Femur (tissue), 1 donor: ENCODE data around the gene ADGRF1.
"Not testable (repeated sequence)": the region's sequence is repeated elsewhere in the genome, so short reads cannot be mapped to it uniquely, and the experiment has no call there.

Source experiments
- DNase-seq: peaks from one replicate; pipeline ENCODE4 v3.0.0-alpha.2; 2017

Gene ADGRF1

DNA sequence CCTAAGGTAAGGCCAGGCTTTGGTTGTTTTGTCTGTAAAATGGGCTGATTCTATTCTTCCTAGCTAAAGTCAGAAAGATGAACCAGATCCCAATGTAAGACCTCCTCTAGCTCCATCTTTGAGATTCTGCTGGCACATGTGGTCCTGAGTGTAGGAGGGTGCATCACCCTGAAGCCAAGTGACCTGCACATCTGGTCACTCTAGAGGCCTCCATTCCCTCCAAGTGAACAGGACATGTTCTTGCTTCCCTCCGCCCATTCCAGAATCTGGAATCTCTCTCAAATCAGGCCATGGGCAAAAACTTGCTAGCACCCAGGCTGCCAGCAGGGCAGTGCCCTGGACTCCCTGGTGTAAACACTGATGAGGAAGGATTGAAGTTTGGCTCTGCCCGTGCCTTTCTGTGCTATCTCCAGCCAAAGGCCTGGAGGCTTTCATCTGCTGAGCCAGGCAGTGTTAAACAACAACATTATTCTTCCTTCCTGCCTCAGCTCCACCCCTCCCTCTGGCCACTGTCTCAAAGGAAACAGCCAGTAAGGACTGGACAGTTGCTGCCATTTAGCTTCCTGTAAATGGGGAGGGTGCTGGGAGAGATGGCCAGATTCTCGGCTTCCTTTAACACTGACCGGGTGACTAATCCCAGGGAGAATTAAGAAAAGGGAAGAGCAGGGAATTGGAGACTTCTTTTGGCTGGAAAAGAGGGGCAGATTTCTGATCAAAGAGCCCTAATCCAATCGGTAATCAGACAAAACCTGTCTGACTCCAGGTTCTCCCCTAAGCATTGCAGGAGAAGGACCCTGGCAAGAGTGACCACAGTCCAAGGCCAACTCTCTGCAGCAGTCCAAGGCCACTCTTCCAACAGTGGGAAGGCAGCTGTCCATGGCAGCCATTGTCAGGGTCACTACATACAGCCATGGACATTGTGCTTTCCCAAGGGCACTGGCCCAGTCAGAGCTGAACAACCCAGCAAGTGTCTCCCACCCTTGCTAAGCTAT lies 19.5 kb upstream of the ADGRF1 start:
- no peak for DNase-seq

DNA sequence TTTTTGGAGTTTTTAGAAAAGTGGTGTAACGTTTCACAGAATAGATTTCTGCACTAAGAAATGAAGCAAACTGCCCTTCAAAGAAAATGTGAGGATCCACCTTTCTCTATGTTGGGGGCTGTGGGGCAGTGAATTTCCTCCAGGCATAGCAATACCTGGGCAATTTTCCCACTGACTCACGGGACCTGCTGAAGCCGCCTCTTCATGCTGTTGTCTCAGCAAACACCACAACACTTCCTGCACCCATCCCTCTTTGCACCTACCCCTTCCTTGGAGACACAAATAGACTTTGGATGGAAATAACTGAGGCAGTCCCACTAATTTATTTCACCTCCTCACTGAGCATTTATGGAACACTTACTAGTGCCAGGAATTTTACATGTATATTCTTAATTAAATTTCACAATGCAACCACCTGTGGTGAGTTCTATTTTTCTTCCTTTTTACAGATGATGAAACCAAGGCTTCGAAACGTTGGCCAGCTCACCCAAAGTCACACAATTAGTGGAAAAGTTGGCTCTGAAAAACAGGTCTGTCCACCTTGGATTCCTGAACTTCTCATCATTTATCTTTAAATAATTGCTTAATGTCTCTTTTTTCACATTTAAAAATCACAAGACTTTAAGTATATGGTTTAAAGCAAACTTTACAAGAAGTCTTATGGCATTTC lies 17.2 kb upstream of the ADGRF1 start:
- DNase-seq = no peak

DNA sequence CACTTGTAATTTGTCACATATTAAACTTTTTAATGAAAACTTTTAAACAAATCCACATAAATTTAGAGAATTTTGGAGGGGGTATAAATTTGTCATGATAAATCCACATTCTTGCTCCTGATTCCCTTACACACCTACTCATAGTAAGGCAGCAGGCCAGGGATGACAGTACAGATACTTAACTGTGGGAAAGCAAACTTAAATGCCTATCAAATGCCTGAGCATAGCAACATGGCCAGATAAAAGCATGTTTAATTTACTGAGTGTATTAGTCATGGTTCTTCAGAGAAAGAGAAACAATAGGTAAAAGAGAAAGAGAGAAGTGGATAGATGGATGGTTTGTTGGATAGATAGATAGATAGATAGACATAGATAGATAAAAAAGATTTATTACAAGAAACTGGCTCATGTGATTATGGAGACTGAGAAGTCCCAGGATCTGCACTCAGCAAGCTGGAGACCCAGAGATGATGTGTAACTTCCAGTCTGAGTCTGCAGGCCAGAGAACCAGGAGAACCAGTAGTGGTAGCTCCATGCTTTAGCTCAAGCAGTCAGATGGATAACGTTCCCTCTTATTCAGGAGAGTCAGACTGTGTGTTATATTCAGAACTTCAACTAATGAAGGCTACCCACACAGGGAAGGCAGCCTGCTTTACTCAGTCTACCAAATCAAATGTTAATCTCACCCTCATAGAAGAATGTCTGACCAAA lies 15.9 kb upstream of the ADGRF1 start:
- no peak for DNase-seq

DNA sequence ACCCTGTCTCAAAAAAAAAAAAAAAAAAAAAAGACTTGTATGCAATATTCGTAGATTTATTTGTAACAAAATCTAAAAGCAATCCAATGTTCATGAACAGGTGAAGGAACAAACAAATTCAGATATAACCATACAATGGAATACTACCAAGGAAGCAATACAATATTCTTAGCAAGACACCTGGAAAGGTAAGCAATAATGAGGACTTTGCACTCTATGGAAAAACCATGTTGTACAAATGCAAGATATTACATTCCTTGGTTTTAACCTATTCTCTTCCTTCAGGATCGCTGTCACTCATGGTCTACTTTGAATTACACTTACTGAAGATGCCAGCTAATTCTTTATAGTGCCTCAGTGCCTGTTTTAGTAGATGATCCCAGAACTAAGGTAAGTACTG lies 14.7 kb upstream of the ADGRF1 start:
- no peak for DNase-seq

DNA sequence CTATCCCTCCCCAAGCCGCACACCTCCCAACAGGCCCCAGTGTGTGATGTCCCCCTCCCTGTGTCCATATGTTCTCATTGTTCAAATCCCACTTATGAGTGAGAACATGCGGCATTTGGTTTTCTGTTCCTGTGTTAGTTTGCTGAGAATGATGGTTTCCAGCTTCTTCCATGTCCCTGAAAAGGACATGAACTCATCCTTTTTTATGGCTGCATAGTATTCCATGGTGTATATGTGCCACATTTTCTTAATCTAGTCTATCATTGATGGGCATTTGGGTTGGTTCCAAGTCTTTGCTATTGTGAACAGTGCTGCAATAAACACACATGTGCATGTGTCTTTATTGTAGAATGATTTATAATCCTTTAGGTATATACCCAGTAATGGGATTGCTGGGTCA lies 12.2 kb upstream of the ADGRF1 start:
- not testable (repeated sequence) for DNase-seq

DNA sequence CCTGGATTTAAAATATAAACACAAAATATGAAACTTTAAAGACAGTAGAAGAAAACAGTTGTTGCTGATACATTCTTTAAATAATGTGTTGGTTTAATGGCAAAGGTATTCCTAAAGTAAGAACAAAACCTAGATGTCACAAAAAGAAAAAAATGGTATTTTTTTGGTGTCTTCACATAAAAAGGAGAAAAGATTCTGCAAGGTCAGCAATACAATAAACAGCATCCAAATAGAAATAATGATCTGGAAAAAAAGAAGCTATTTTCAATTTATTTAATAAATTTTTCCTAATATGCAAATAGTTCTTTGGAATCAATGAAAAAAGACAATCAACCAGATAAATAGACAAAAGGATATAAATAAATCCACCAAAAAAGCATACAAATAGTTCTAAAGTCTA lies 6.5 kb upstream of the ADGRF1 start:
- DNase-seq = no peak

DNA sequence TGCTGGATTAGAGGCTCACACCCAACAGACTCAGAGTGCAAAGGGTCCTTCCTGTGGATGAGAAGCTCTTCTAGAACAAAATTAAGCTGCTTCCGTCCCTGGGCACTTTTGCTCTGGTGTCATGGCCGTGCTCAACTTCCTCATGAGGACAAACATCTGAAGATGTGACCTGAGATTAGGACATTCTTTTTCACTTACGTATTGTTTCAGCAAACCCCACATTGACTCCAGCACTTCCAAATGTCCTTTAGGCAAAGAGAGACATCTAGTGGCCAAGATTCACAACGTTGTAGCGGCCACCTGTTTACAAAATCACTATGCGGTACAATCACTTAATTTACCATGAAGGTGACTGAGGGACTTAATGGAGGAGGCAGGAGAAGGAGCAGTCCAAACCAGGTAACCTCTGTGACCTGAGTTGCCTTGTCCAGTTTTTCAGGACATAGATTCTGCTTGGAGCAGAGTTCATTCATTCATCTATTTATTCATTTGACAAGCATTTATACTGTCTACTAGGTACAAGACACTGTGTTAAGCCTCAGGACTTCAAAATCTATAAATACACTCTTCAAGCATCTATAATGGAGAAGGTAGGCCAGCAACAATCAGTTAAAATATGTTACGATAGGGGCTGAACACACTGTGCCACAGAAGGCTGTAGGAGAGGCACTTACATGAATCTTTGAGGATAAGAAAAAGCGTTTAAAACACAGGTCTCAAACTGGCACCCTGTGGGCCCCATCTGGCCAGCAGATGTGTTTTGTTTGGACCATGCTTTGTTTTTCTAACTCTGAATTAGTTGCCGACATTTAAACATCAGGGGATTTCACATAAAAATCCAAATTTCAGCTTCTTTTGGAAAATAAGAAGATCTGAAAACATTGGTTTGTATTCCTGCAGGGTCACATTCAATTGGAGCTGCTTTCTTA lies 5.6 kb upstream of the ADGRF1 start:
- DNase-seq = peak; percentile 53

DNA sequence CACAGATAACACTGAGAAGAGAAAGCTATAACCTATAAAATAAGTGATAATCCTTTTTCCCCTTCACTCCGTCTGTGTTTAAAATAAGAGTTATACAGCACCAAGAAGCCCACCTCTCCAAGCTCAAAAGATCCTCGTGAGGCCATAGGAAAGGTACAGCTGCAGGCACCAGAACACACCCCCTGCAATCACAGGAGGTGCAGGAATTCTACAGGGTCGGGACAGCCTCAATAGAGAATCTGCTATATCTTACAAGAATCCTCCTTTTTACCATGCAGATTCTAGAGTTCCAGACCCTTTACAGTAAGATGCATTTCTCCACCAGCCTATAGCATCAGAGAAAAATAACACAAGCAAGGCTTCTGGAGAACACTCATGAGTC lies 5.0 kb upstream of the ADGRF1 start:
- no peak for DNase-seq

DNA sequence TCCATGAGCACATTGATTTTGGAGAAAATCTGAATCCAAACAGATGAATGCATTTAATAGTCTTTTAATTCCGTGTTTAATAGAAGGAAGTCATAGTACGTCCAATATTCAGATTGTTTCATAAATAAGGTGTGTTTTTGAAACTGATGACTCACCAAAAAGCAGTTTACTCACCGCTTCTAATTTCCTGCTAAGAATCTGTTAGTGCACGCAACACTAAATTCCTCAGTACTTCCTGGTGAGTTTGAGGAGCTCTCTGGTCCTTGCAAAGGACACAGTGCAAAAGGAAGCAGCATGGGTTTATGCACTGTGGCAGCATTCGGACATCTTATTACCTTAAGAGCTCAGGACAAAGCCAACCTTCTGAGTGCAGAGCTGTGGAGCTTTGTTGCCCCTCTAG lies 2.3 kb upstream of the ADGRF1 start:
- DNase-seq = no peak

DNA sequence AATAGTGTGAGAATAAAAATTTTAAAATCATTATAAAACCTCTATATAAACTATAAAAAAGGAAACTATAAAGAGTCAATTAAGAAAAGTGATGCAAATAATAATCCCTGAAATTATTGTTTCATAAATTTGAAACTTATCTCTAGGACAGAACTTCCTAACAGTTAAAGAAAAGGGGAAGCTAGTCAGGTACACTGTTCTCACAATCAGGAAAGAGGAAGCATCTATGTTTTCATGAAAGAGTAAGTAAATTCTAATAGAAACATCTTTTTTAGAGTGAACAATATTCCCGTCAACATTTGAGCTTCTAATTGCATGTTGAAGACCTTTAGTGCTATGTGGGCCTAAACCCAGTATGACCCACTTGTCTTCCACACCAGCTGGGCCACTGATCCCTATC lies 1.2 kb upstream of the ADGRF1 start:
- no peak for DNase-seq

DNA sequence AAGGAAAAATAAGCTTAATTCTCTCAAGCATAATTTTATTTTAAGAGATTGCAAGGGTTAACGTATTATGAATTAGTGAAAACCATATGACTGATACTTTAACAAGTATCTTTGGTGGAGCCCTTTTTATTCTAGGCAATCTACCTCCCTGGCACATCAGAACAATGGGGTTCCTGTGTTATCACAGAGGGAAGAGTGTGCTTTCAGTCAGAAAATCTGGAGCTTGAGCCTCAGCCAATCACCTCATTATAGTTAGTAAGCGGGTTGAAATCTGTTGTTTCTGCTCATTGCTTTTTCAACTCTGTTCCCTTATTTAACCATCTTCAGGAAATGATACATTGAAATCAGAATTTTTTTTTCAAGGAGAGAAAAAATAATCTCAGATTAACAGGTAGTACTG lies 391 bp downstream of the ADGRF1 start:
- no peak for DNase-seq

DNA sequence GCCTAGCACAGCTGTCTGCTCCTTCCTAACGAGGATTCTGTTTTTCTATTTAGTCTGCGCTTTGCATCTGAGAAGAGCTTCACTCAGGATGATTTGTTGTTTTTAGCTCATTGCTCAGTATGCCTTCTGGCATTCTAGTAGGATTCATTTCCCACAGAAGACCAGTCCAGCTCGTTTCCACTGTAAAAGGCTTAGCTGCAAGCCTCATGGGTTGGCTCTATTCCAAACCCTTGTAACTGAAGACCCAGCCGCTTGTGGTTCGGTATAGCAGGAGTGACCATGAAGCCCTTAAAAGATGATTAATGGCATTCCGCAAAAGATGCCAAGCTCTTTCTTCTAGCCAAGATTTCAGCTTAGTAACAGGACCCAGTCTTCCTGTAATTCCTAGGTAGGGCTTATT lies 7.2 kb downstream of the ADGRF1 start:
- peak; percentile 89 for DNase-seq

DNA sequence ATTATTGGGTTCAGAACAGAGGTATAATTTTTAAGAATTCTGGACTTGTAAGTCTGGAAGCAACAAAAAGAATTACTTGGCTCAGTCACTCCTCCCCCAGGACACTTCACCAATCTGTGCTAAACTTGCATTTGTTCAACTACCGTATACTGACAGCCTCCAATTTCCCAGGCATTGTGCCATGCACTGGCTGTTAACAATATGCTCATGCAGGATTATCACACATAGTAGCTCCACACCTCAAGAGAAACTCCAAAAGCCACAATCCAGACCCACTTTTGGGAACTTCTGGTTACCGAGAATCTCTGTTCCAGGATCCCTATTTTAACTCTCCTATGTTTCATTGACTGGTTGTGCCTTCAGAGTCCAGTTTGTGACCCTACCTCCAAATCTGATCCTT lies 7.7 kb downstream of the ADGRF1 start:
- DNase-seq = peak; percentile 37

DNA sequence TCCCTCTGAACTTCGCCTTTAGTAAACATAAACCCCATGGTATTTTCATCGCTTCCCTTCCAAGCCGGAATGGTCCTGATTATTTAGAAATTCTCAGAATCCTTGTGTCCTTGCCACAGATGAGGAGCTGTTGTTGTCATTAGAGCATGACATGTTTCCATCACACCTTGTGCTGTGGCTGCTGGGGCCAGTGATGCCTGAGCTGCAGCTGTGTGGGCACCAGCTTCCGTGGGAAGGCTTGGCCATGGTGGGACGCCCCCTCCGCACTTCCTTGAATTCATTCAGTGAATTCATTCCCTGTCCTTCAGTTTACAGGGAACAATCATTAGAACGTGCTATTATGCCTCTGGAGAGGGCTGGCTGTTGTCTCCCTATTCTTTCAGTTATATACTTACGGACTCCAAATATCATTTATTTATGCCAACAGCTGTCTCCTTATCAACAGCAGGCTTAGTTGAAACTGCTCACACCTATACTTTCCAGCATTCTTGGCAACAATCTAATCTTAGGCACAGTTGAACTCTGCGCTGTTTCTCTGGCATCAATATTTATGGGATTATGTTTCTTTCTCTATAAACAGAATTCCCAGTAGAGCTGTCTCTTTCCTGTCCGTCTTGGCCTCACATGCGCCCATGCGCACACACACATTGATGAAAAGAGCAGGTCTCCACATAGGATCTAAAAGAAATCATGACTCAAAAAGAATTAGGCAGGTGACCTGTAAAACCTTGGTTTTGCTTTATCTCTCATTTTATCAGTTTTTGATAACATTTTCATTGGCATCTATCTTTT lies 9.0 kb downstream of the ADGRF1 start:
- DNase-seq = peak; percentile 20

DNA sequence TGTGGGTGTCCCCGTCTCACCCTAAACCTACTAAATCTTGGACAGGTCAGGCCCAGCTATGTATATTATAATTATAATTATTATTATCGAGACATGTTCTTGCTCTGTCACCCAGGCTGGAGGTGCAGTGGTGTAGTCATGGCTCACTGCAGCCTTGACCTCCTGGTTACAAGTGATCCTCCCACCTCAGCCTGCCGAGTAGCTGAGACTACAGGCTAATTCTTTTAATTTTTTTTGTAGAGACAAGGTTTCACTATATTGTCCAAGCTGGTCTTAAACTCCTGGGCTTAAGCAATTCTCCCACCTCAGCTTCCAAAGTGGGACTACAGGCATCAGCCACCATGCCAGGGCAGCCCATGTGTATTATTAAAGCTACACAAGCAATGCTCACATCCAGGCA lies 10.5 kb downstream of the ADGRF1 start:
- DNase-seq = no peak

DNA sequence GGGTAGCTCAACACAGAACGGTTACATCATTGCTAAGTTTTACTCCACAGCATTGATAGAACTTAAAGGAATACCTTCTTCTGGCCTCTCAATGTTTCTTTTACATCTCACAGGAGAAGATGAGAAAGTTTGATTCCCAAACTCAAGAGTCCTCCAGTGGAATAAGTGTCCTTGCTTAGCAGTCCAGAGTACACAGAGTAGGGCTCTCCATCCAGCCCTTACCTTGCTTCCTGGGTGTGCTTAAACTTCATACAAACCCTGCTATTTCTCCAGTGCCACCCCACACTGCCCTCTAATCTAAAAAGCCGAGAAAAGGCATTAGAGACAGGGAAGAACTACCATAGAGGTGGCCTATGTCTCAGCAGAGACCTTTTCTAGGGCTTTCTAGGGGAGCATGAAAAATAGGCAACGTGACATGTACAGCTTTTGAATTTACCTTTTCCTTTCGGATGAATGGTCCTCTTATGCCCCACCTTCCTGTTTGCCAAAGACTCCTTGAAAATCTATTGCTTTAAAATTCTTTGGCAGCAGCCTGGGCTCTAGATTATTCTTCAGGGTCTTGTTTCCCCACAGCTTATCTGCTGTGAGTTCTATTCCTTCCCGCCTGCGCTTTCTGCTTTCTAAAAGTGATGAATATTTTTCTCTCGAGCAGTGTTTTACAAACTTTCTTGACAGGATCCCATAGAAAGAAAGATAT lies 12.1 kb downstream of the ADGRF1 start:
- no peak for DNase-seq

DNA sequence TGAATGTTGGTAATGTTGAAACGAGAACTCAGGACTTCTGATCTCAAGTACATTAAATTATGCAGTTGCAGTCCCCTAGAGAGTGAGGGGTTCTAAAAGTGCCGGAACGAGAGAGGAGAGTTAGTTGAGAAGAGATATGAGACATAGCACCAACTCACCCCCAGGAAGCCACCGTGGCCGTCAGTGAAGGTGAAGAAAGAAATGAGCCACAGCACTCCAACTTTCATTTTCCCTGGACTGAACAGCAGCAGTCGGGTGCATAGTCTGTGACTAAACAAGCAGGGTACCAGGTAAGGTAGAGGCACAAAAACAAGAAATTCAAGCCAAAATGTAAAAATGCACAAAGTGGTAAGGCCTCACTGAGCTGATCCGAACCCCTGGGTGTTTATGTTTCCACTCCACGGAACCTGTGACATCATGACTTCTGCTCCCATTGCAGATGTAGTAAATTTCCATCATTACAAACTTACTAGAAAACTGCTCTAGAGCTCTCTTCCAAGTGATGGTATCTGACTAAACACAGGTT lies 13.2 kb downstream of the ADGRF1 start:
- no peak for DNase-seq

DNA sequence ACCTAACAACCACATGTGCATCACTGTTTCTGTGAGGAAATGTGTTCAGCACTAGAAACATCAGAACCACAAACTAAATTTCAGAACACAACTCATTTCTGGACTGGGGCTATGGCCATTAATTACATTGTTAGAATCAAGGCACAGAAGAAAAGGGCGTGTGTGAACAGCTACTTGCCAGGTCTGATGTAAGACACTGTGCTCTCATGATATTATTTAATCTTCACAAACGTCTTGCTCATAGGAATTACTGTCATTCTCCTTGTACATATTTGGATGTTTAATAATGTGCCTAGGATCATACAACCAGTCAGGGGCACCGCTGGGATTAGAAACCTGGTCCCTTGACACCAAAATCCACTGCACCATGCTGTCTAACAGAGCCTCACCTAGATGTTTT lies 14.8 kb downstream of the ADGRF1 start:
- no peak for DNase-seq

DNA sequence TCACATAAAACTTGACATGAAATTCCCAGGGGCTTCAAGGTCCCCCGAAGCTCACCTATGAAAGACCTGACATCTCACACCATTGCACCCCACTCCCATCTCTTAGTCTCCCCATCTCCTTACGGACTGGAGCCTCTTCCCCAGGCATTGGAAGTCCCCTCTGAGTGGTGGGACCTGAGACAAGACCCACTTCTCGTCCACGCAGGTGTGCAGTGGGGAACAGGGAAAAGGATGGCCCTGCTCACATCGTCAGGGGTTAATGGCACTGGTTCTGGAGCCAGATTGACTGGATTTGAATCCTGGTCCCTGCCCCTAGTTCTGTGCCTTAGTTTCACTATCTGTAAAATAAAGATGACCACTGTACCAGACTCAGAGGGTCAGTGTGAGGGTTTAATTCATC lies 15.5 kb downstream of the ADGRF1 start:
- no peak for DNase-seq

DNA sequence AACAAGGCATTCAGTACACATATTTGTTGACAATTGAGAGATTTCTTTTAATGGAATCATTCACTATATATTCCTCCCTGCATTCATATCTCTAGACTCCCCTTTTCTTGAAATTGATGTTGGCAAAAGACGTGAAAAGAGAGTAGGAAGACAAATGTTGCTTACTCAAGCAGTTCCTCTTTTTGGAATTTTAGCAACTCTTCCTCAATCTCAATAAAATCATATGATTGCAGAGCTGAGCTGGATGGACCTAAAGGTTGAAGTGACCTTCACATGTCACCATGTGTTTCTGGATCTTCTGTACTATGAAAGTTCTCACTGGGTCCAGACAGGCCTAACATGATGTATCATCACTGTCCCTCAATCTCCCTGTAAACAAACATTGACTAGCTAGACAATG lies 18.6 kb downstream of the ADGRF1 start:
- DNase-seq = no peak

DNA sequence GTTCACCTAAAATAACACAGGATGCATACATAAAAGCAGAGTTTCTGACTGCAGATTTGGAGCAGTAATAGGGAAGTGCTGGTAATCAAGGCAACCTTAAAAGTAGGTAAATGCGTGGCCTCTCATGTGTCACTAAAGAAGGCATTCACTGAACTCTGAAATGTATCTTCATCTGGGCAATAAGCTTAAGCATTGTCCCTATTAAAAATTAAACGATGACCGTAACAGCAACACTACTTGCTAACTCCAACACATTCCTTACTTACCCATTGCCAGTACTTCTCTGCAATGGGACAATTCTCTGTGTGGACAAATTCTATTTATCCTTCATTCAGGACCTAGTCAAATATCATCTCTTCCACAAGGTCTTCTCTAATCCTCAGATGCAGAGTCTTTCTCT lies 19.9 kb downstream of the ADGRF1 start:
- DNase-seq = no peak
